Thymus (tissue), 11 donors: ENCODE data around the gene SPTBN4. TPM values are rescaled to one million over a fixed set of nuclear protein-coding genes. Genes with fewer than 3 reads are reported as not detected.
"Not testable (repeated sequence)": the region's sequence is repeated elsewhere in the genome, so short reads cannot be mapped to it uniquely, and the experiment has no call there.

Experiments
- DNase-seq, 9 donors: peaks; one replicate each; pipeline ENCODE4 v3.0.0-alpha.2; 2013; ENCODE audit warnings: low spot score in 9 of 9, low read depth in 6 of 9, missing footprints in 1 of 9
- H3K27ac ChIP-seq, 2 donors: one replicate each; pipeline ENCODE4 v1.5.1; 2013; ENCODE audit warnings: control low read depth in 1 of 2, low read depth in 1 of 2, low read length in 1 of 2, mild to moderate bottlenecking in 1 of 2, moderate library complexity in 1 of 2
- H3K27me3 ChIP-seq, 2 donors: one replicate each; pipeline ENCODE4 v1.5.1; 2013; ENCODE audit warnings: low read length in 1 of 2; ENCODE audit not compliant: control insufficient read depth in 2 of 2, insufficient read depth in 1 of 2
- H3K36me3 ChIP-seq, 2 donors: one replicate each; pipeline ENCODE4 v1.5.1; 2013; ENCODE audit warnings: low read length in 1 of 2, mild to moderate bottlenecking in 1 of 2, moderate library complexity in 1 of 2; ENCODE audit not compliant: control insufficient read depth in 2 of 2, insufficient read depth in 2 of 2
- H3K4me1 ChIP-seq, 2 donors: one replicate each; pipeline ENCODE4 v1.5.1; 2013; ENCODE audit warnings: low read length in 2 of 2; ENCODE audit not compliant: control insufficient read depth in 2 of 2, insufficient read depth in 2 of 2
- H3K4me3 ChIP-seq, 2 donors: one replicate each; pipeline ENCODE4 v1.5.1; 2013; ENCODE audit warnings: low read length in 2 of 2, control low read depth in 1 of 2, mild to moderate bottlenecking in 1 of 2
- H3K9me3 ChIP-seq, 2 donors: one replicate each; pipeline ENCODE4 v1.5.1; 2013; ENCODE audit warnings: low read length in 1 of 2, mild to moderate bottlenecking in 1 of 2; ENCODE audit not compliant: control insufficient read depth in 2 of 2, insufficient read depth in 1 of 2
- WGBS: extraction: QIAGEN DNeasy Blood & Tissue Kit; methylation state at CpG from one replicate; pipeline ENCODE4 v1.1.7; 2013; 5-methylcytosine and 5-hydroxymethylcytosine counted together
- polyA plus RNA-seq: library from polyadenylated mRNA; stranded (reverse); fragments of 200-250 nt; gene quantifications from one replicate; pipeline ENCODE4 v1.2.3, GENCODE V29; 2013
- total RNA-seq: library from RNA; stranded (reverse); fragments of 120-200 nt; gene quantifications from one replicate; pipeline ENCODE4 v1.2.4, GENCODE V29; 2013
- donor health status: healthy.

The SPTBN4 gene
- total and polyA plus RNA-seq, 2 donors = 0.24 to 0.73 TPM

- H3K27ac ChIP-seq = no peak overlapping the region
- no peaks in the 10 kb centered on the region for H3K9me3 ChIP-seq
- peaks cover 24 to 44% of the 10 kb centered on the region in 2 donors for H3K36me3 ChIP-seq
- peaks cover 0 to 9% of the 10 kb centered on the region in 2 donors for H3K4me1 ChIP-seq
- 99% methylated on average over 26 of the region's 26 CpGs for WGBS
- H3K4me3 ChIP-seq = no peak overlapping the region
- H3K27me3 ChIP-seq = peaks cover 0 to 6% of the 10 kb centered on the region in 2 donors
- DNase-seq = no peak
Observed at GRCh38 chr19:40589591-40590429, 123.0 kb downstream of the SPTBN4 start.

- 95% methylated on average over 22 of the region's 22 CpGs for WGBS
- Histone ChIP-seq H3K27me3 (peaks cover 4 to 14% of the 10 kb centered on the region in 2 donors), H3K4me1 (peaks cover 0 to 9% of the 10 kb centered on the region in 2 donors), H3K36me3 (peaks cover 24 to 39% of the 10 kb centered on the region in 2 donors), H3K27ac (no peak overlapping the region), H3K4me3 (no peak overlapping the region), H3K9me3 (no peaks in the 10 kb centered on the region)
- no peak for DNase-seq
Observed at GRCh38 chr19:40590464-40591265, 123.9 kb downstream of the SPTBN4 start.

- not testable (repeated sequence) for H3K27ac ChIP-seq, H3K9me3 ChIP-seq, H3K4me1 ChIP-seq, H3K4me3 ChIP-seq, DNase-seq
- WGBS = 98% methylated on average over 4 of the region's 4 CpGs
- Histone ChIP-seq H3K27me3 (peaks cover 11 to 23% of the 10 kb centered on the region in 2 donors), H3K36me3 (peaks cover 21 to 30% of the 10 kb centered on the region in 2 donors)
Observed at GRCh38 chr19:40591724-40592123, 124.9 kb downstream of the SPTBN4 start.

- WGBS = 96% methylated on average over 4 of the region's 4 CpGs
- Histone ChIP-seq H3K27ac (no peak overlapping the region), H3K9me3 (no peaks in the 10 kb centered on the region), H3K4me1 (peaks cover 0 to 9% of the 10 kb centered on the region in 2 donors), H3K36me3 (peaks cover 17 to 26% of the 10 kb centered on the region in 2 donors), H3K27me3 (peaks cover 13 to 28% of the 10 kb centered on the region in 2 donors), H3K4me3 (no peak overlapping the region)
- DNase-seq = peak in 1 of 9 donors; percentile 55
Observed at GRCh38 chr19:40592170-40592569, 125.4 kb downstream of the SPTBN4 start.

- DNase-seq = no peak
- Histone ChIP-seq H3K4me3 (no peak overlapping the region), H3K27me3 (peaks cover 32 to 48% of the 10 kb centered on the region in 2 donors), H3K27ac (no peak overlapping the region), H3K9me3 (peaks cover 0 to 11% of the 10 kb centered on the region in 2 donors), H3K36me3 (peaks cover 0 to 13% of the 10 kb centered on the region in 2 donors), H3K4me1 (peaks cover 0 to 20% of the 10 kb centered on the region in 2 donors)
- WGBS = 47% methylated on average over 8 of the region's 8 CpGs
Observed at GRCh38 chr19:40594255-40594654, 127.5 kb downstream of the SPTBN4 start.

- 55% methylated on average over 13 of the region's 13 CpGs for WGBS
- no peak for DNase-seq
Observed at GRCh38 chr19:40594657-40595091, 127.9 kb downstream of the SPTBN4 start.

GRCh38 chr19:40596608-40597328, 130.0 kb downstream of the SPTBN4 start:
- peaks cover 4 to 41% of the 10 kb centered on the region in 2 donors for H3K4me1 ChIP-seq

More at GRCh38 chr19:40594657-40595091, 127.9 kb downstream of the SPTBN4 start:
- no peak overlapping the region for H3K27ac ChIP-seq
- peaks cover 0 to 24% of the 10 kb centered on the region in 2 donors for H3K4me1 ChIP-seq
- no peak overlapping the region for H3K4me3 ChIP-seq
- peaks cover 0 to 14% of the 10 kb centered on the region in 2 donors for H3K9me3 ChIP-seq
- peaks cover 0 to 13% of the 10 kb centered on the region in 2 donors for H3K36me3 ChIP-seq
- H3K27me3 ChIP-seq = peaks cover 36 to 53% of the 10 kb centered on the region in 2 donors

GRCh38 chr19:40597329-40597838, 130.6 kb downstream of the SPTBN4 start:
- no peaks in the 10 kb centered on the region for H3K36me3 ChIP-seq
- WGBS = 13% methylated on average over 18 of the region's 18 CpGs
- DNase-seq = no peak
- H3K9me3 ChIP-seq = peaks cover 0 to 17% of the 10 kb centered on the region in 2 donors
- peaks cover 63 to 79% of the 10 kb centered on the region in 2 donors for H3K27me3 ChIP-seq
- peaks cover 4 to 47% of the 10 kb centered on the region in 2 donors for H3K4me1 ChIP-seq
- H3K27ac ChIP-seq = no peak overlapping the region
- peak overlapping the region in 1 of 2 donors; percentile 4 for H3K4me3 ChIP-seq

More at GRCh38 chr19:40596608-40597328, 130.0 kb downstream of the SPTBN4 start:
- DNase-seq = no peak
- H3K27ac ChIP-seq = no peak overlapping the region
- H3K27me3 ChIP-seq = peaks cover 57 to 73% of the 10 kb centered on the region in 2 donors
- H3K9me3 ChIP-seq = peaks cover 0 to 17% of the 10 kb centered on the region in 2 donors
- H3K4me3 ChIP-seq = peak overlapping the region in 1 of 2 donors; percentile 4
- H3K36me3 ChIP-seq = no peaks in the 10 kb centered on the region
- WGBS = 9% methylated on average over 53 of the region's 53 CpGs
